ENCODE data around the gene NBAS.

NBAS gene

DNA sequence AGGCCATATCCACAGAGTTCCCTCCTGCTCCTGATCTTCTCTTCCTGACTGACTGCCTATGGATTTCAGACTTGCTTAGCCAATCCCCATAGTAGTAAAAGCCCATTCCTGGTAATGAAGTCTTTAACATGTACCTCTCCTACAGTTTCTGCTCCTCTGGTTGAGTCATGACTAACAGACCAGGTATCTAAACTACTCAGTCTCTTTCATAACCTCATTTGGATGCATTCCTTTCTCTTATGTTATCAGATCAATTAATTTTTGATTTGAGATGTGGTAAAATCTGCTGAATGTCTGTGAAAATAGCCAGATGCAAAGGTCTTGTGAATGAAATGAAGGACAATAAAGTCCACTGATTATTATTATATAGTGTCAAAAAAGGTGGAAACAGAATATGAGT is 198.0 kb downstream of the NBAS start:
- Histone ChIP-seq H3K9ac (ENCODE audit: low read length) (no peak overlapping the region), H3K79me2 (ENCODE audit: insufficient read depth, low read length) (no peaks in the 10 kb centered on the region), H2AFZ (ENCODE audit: low read depth, low read length, severe bottlenecking) (no peak overlapping the region), H3K27me3 (ENCODE audit: low read length) (no peaks in the 10 kb centered on the region), H3F3A (ENCODE audit: insufficient read depth) (no peaks in the 10 kb centered on the region), H3K27ac (ENCODE audit: low read depth, low read length) (no peak overlapping the region), H4K20me1 (ENCODE audit: low read depth, low read length) (no peaks in the 10 kb centered on the region), H3K9me3 (ENCODE audit: insufficient read depth, low read length) (no peaks in the 10 kb centered on the region), H3K9me2 (replicated peaks; ENCODE audit: insufficient read depth, low read length) (no peaks in the 10 kb centered on the region), H3K4me3 (ENCODE audit: insufficient read depth, low read length, poor library complexity, severe bottlenecking) (no peak overlapping the region), H3K36me3 (ENCODE audit: low read length) (no peaks in the 10 kb centered on the region), H3K4me2 (ENCODE audit: low read depth, low read length, poor library complexity, severe bottlenecking) (no peak overlapping the region)
- no peak for TF ChIP-seq EZH2phosphoT487 (conservative IDR thresholded peaks at IDR 0.05; ENCODE audit: low read length)
- TF ChIP-seq, protein P1, sequence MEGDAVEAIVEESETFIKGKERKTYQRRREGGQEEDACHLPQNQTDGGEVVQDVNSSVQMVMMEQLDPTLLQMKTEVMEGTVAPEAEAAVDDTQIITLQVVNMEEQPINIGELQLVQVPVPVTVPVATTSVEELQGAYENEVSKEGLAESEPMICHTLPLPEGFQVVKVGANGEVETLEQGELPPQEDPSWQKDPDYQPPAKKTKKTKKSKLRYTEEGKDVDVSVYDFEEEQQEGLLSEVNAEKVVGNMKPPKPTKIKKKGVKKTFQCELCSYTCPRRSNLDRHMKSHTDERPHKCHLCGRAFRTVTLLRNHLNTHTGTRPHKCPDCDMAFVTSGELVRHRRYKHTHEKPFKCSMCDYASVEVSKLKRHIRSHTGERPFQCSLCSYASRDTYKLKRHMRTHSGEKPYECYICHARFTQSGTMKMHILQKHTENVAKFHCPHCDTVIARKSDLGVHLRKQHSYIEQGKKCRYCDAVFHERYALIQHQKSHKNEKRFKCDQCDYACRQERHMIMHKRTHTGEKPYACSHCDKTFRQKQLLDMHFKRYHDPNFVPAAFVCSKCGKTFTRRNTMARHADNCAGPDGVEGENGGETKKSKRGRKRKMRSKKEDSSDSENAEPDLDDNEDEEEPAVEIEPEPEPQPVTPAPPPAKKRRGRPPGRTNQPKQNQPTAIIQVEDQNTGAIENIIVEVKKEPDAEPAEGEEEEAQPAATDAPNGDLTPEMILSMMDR (IDR thresholded peaks at IDR 0.05; ENCODE audit: insufficient read depth, low read length, poor library complexity, severe bottlenecking), result no peak

DNA sequence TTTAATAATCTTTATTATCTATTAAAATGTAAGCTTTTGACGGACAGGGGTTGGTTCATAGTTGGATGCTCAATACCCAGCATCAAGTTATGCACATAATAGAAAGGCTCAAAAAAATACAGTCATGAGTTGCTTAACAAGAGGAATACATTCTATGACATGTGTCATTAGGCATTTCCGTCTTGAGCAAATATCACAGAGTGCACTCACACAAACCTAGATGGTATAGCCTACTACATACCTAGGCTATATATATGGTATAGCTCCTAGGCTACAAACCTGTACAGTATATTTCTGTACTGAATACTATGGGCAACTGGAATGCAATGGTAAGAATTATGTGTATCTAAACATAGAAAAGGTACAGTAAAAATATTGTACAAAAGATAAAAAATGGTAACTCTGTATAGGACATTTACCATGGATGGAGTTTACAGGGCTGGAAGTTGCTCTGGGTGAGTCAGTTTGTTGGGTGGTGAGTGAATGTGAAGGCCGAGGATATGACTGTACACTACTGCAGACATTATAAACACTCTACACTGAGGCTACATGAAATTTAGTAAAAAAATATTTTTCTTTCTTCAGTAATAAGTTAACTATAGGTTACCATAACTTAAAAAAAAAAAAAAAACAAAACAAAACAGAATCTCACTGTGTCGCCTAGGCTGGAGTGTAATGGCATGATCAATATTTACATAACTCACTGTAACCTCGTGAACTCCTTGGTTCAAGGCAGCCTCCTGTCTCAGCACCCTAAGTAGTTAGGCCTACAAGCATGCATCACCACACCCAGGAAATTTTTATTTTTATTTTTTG is 201.2 kb downstream of the NBAS start:
- H3K4me3 ChIP-seq (ENCODE audit: insufficient read depth, low read length, poor library complexity, severe bottlenecking), result no peak overlapping the region
- no peaks in the 10 kb centered on the region for H3K27me3 ChIP-seq (ENCODE audit: low read length)
- no peaks in the 10 kb centered on the region for H4K20me1 ChIP-seq (ENCODE audit: low read depth, low read length)
- no peaks in the 10 kb centered on the region for H3K9me2 ChIP-seq (replicated peaks; ENCODE audit: insufficient read depth, low read length)
- H3K27ac ChIP-seq (ENCODE audit: low read depth, low read length), result no peak overlapping the region
- no peak overlapping the region for H3K4me2 ChIP-seq (ENCODE audit: low read depth, low read length, poor library complexity, severe bottlenecking)
- H3K79me2 ChIP-seq (ENCODE audit: insufficient read depth, low read length), result no peaks in the 10 kb centered on the region
- no peaks in the 10 kb centered on the region for H3K36me3 ChIP-seq (ENCODE audit: low read length)
- TF ChIP-seq EZH2phosphoT487 (conservative IDR thresholded peaks at IDR 0.05; ENCODE audit: low read length), result no peak
- TF ChIP-seq, protein P1 (IDR thresholded peaks at IDR 0.05; ENCODE audit: insufficient read depth, low read length, poor library complexity, severe bottlenecking), result no peak
- no peaks in the 10 kb centered on the region for H3K9me3 ChIP-seq (ENCODE audit: insufficient read depth, low read length)
- no peak overlapping the region for H3K9ac ChIP-seq (ENCODE audit: low read length)
- no peaks in the 10 kb centered on the region for H3F3A ChIP-seq (ENCODE audit: insufficient read depth)
- no peak overlapping the region for H2AFZ ChIP-seq (ENCODE audit: low read depth, low read length, severe bottlenecking)

DNA sequence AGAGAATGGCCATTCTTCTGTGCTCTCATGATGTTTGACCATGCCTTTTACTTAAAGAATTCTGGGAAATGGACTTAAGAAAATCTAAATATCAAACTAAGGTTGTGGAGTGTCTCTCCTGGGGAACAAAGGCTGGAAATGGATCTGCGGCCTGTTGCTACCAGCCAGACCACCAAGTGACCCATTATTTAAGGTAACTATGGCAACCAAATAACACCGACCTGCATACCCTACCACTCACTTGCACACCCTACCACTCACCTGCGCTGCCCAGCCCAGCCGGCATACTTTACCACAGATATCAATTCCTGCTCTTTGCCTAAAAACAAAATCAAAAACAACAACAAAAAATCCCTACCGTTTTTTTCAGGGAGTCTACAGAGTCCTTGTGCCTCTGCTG is 203.2 kb downstream of the NBAS start:
- H3K36me3 ChIP-seq (ENCODE audit: low read length), result no peaks in the 10 kb centered on the region
- no peaks in the 10 kb centered on the region for H3K79me2 ChIP-seq (ENCODE audit: insufficient read depth, low read length)
- no peaks in the 10 kb centered on the region for H3K9me2 ChIP-seq (replicated peaks; ENCODE audit: insufficient read depth, low read length)
- H3K4me2 ChIP-seq (ENCODE audit: low read depth, low read length, poor library complexity, severe bottlenecking), result no peak overlapping the region
- H3K27ac ChIP-seq (ENCODE audit: low read depth, low read length), result no peak overlapping the region
- no peaks in the 10 kb centered on the region for H3K27me3 ChIP-seq (ENCODE audit: low read length)
- no peak overlapping the region for H2AFZ ChIP-seq (ENCODE audit: low read depth, low read length, severe bottlenecking)
- TF ChIP-seq, protein P1 (IDR thresholded peaks at IDR 0.05; ENCODE audit: insufficient read depth, low read length, poor library complexity, severe bottlenecking), result no peak
- no peaks in the 10 kb centered on the region for H3K9me3 ChIP-seq (ENCODE audit: insufficient read depth, low read length)
- H3F3A ChIP-seq (ENCODE audit: insufficient read depth), result no peaks in the 10 kb centered on the region
- H3K4me3 ChIP-seq (ENCODE audit: insufficient read depth, low read length, poor library complexity, severe bottlenecking), result no peak overlapping the region
- H3K9ac ChIP-seq (ENCODE audit: low read length), result no peak overlapping the region
- H4K20me1 ChIP-seq (ENCODE audit: low read depth, low read length), result no peaks in the 10 kb centered on the region

All from SU-DHL-6 (cell line).